ENCODE data around the gene NCMAP.

DNA sequence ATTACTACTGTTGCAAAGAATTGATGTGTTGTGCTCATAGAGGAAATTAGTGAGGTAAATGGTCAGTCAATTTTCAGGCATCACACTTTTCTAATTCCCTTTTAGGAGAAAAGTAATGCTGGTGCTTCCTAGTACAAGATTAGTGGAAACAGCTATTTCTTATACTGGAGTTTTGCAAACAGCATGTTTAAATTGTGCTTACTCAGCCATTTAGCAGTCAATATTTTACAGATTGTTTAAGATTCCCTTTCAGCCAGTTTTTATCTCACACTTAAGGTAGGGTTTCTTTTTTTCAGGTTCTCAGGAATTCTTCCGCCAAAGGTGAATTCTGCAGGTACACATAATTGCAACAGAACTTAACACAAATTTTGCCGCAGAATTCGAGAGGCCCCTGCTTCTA, 98.1 kb downstream of the NCMAP start:
- TF ChIP-seq, protein P1, sequence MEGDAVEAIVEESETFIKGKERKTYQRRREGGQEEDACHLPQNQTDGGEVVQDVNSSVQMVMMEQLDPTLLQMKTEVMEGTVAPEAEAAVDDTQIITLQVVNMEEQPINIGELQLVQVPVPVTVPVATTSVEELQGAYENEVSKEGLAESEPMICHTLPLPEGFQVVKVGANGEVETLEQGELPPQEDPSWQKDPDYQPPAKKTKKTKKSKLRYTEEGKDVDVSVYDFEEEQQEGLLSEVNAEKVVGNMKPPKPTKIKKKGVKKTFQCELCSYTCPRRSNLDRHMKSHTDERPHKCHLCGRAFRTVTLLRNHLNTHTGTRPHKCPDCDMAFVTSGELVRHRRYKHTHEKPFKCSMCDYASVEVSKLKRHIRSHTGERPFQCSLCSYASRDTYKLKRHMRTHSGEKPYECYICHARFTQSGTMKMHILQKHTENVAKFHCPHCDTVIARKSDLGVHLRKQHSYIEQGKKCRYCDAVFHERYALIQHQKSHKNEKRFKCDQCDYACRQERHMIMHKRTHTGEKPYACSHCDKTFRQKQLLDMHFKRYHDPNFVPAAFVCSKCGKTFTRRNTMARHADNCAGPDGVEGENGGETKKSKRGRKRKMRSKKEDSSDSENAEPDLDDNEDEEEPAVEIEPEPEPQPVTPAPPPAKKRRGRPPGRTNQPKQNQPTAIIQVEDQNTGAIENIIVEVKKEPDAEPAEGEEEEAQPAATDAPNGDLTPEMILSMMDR (IDR thresholded peaks at IDR 0.05): no peak
- TF ChIP-seq POLR2A (IDR thresholded peaks at IDR 0.05): no peak
